WTC11 (cell line): ENCODE data around the gene PARVG. TPM values are rescaled to one million over a fixed set of nuclear protein-coding genes. Genes with fewer than 3 reads are reported as not detected.

Experiments
- ATAC-seq: fragments of 200-7000 bp; cut with Tn5 transposase; 2 replicates; pipeline ENCODE4 v1.10.0; 2021; ENCODE audit warnings: mild to moderate bottlenecking, moderate library complexity
- CTCF ChIA-PET: fragments of 300-600 bp; sonication (Branson Sonifier 250); formaldehyde crosslinking; loops from one replicate; lab custom pipeline; 2021; ENCODE audit warnings: antibody characterized with exemption; lab: Charles Lee
- POLR2A ChIA-PET: fragments of 350-600 bp; sonication (Branson Sonifier 250); formaldehyde crosslinking; loops from one replicate; lab custom pipeline; 2021; ENCODE audit warnings: antibody characterized with exemption; lab: Charles Lee
- DNase-seq: peaks from one replicate; pipeline ENCODE4 v3.0.0; 2021; ENCODE audit warnings: low spot score
- H3K27ac Mint-ChIP-seq: 2 replicates; pipeline ENCODE4 v1.8.0; 2021; ENCODE audit warnings: mixed read lengths
- H3K27me3 Mint-ChIP-seq: 2 replicates; pipeline ENCODE4 v1.8.0; 2021; ENCODE audit warnings: low read depth, mild to moderate bottlenecking, moderate library complexity, mixed read lengths
- H3K36me3 Mint-ChIP-seq: 2 replicates; pipeline ENCODE4 v1.8.0; 2021; ENCODE audit warnings: mixed read lengths
- H3K4me1 Mint-ChIP-seq: 2 replicates; pipeline ENCODE4 v1.8.0; 2022; ENCODE audit warnings: mixed read lengths
- H3K4me3 Mint-ChIP-seq: 2 replicates; pipeline ENCODE4 v1.8.0; 2021; ENCODE audit warnings: mild to moderate bottlenecking, moderate library complexity, mixed read lengths
- H3K9me3 Mint-ChIP-seq: 2 replicates; pipeline ENCODE4 v1.8.0; 2021; ENCODE audit warnings: mixed read lengths
- ARID4B ChIP-seq: sonication (generic); formaldehyde crosslinking; IDR thresholded peaks from 2 replicates; pipeline ENCODE4 v1.8.0; 2023; ENCODE audit warnings: missing genetic modification reagents, mild to moderate bottlenecking, borderline replicate concordance
- ATF1 ChIP-seq: sonication (generic); formaldehyde crosslinking; IDR thresholded peaks from 2 replicates; pipeline ENCODE4 v1.8.1; 2023; ENCODE audit warnings: mild to moderate bottlenecking, moderate library complexity, missing genetic modification reagents
- CDX4 ChIP-seq: fragments of 250-450 bp; sonication (Bioruptor Pico); IDR thresholded peaks from 2 replicates; pipeline ENCODE4 v1.9.0; 2021; ENCODE audit warnings: moderate library complexity, mild to moderate bottlenecking, inconsistent platforms, borderline replicate concordance
- CTCF ChIP-seq: fragments of 200-600 bp; IDR thresholded peaks from 2 replicates; pipeline ENCODE4 v1.8.0; 2022; ENCODE audit warnings: antibody characterized with exemption
- E2F4 ChIP-seq: sonication (generic); formaldehyde crosslinking; IDR thresholded peaks from 2 replicates; pipeline ENCODE4 v1.8.1; 2022; ENCODE audit warnings: low read depth, mild to moderate bottlenecking, moderate library complexity, missing genetic modification reagents, borderline replicate concordance
- ETV6 ChIP-seq: sonication (generic); formaldehyde crosslinking; IDR thresholded peaks from 2 replicates; pipeline ENCODE4 v1.8.1; 2022; ENCODE audit warnings: mild to moderate bottlenecking, missing genetic modification reagents
- FOXJ3 ChIP-seq: sonication (generic); formaldehyde crosslinking; IDR thresholded peaks from 2 replicates; pipeline ENCODE4 v1.9.0; 2021; ENCODE audit warnings: missing genetic modification reagents, mild to moderate bottlenecking, borderline replicate concordance
- GRHL2 ChIP-seq: fragments of 250-450 bp; sonication (Bioruptor Pico); IDR thresholded peaks from 2 replicates; pipeline ENCODE4 v1.8.0; 2022; ENCODE audit warnings: mild to moderate bottlenecking, moderate library complexity; ENCODE audit not compliant: insufficient replicate concordance, severe bottlenecking
- KAT7 ChIP-seq: sonication (generic); formaldehyde crosslinking; IDR thresholded peaks from 2 replicates; pipeline ENCODE4 v1.8.1; 2023; ENCODE audit warnings: missing genetic modification reagents, mild to moderate bottlenecking, borderline replicate concordance
- MAX ChIP-seq: sonication (generic); formaldehyde crosslinking; IDR thresholded peaks from 2 replicates; pipeline ENCODE4 v1.8.0; 2022; ENCODE audit warnings: mild to moderate bottlenecking, missing genetic modification reagents
- NFATC4 ChIP-seq: fragments of 250-450 bp; sonication (Bioruptor Pico); IDR thresholded peaks from 2 replicates; pipeline ENCODE4 v1.9.0; 2021; ENCODE audit warnings: mild to moderate bottlenecking
- NFE2L1 ChIP-seq: sonication (generic); formaldehyde crosslinking; IDR thresholded peaks from 2 replicates; pipeline ENCODE4 v1.8.1; 2023; ENCODE audit warnings: missing genetic modification reagents
- SP1 ChIP-seq: sonication (generic); formaldehyde crosslinking; conservative IDR thresholded peaks from 2 replicates; pipeline ENCODE4 v1.8.1; 2022; ENCODE audit warnings: missing genetic modification reagents
- TEAD1 ChIP-seq: sonication (generic); formaldehyde crosslinking; IDR thresholded peaks from 2 replicates; pipeline ENCODE4 v1.8.0; 2022; ENCODE audit warnings: mild to moderate bottlenecking, missing genetic modification reagents
- TP53 ChIP-seq: sonication (generic); formaldehyde crosslinking; IDR thresholded peaks from 2 replicates; pipeline ENCODE4 v1.8.1; 2023; ENCODE audit warnings: mild to moderate bottlenecking, missing genetic modification reagents
- ZBTB43 ChIP-seq: sonication (generic); formaldehyde crosslinking; IDR thresholded peaks from 2 replicates; pipeline ENCODE4 v1.8.1; 2023; ENCODE audit warnings: mild to moderate bottlenecking, missing genetic modification reagents
- ZNF121 ChIP-seq: sonication (generic); formaldehyde crosslinking; IDR thresholded peaks from 2 replicates; pipeline ENCODE4 v1.8.0; 2023; ENCODE audit warnings: missing genetic modification reagents
- ZNF396 ChIP-seq: fragments of 250-450 bp; sonication (Bioruptor Pico); IDR thresholded peaks from 2 replicates; pipeline ENCODE4 v1.8.0; 2021; ENCODE audit warnings: mild to moderate bottlenecking, moderate library complexity, borderline replicate concordance
- total RNA-seq: library from RNA; stranded (reverse); gene quantifications from 3 replicates; pipeline ENCODE4 v1.2.3, GENCODE V29; 2021

PARVG gene
- total RNA-seq, 1 experiment from 2014 or later = 0.94 TPM

GRCh38 chr22:44165286-44165874 is 15.3 kb upstream of the PARVG start (continued):
- TF ChIP-seq ZNF121 (CRISPR knock-in tag) (no peak), FOXJ3 (CRISPR knock-in tag) (no peak), GRHL2 (no peak), ZNF396 (no peak), NFATC4 (CRISPR knock-in tag) (no peak), TP53 (CRISPR knock-in tag) (no peak)

GRCh38 chr22:44166498-44167276 is 14.0 kb upstream of the PARVG start:
- no peak for DNase-seq
- CTCF ChIA-PET = interaction anchor here (1.4 kb wide), 1 partner anchor 81 kb away, joined by 5 read pairs; no protein-coding TSS in a partner anchor
- no peak for ATAC-seq
- POLR2A ChIA-PET = interaction anchor here (0.5 kb wide), 1 partner anchor 165 kb away, joined by 3 read pairs; no protein-coding TSS in a partner anchor
- H3K4me3 Mint-ChIP-seq = no peak overlapping the region
- TF ChIP-seq ETV6 (CRISPR knock-in tag) = no peak
- no peak for TF ChIP-seq MAX (CRISPR knock-in tag)
- TF ChIP-seq CDX4 (CRISPR knock-in tag) = no peak
- no peak for TF ChIP-seq ZBTB43 (CRISPR knock-in tag)
- no peak for TF ChIP-seq ARID4B (CRISPR knock-in tag)
- no peak for TF ChIP-seq KAT7 (CRISPR knock-in tag)
- TF ChIP-seq ATF1 (CRISPR knock-in tag) = no peak
- no peak for TF ChIP-seq ZNF121 (CRISPR knock-in tag)
- TF ChIP-seq TEAD1 (CRISPR knock-in tag) = no peak
- TF ChIP-seq NFE2L1 (CRISPR knock-in tag) = no peak
- TF ChIP-seq SP1 = no peak
- TF ChIP-seq E2F4 (CRISPR knock-in tag) = no peak
- no peak for TF ChIP-seq CTCF
- no peaks in the 10 kb centered on the region for H3K36me3 Mint-ChIP-seq
- no peaks in the 10 kb centered on the region for H3K27me3 Mint-ChIP-seq
- H3K9me3 Mint-ChIP-seq = no peaks in the 10 kb centered on the region
- peaks cover 18% of the 10 kb centered on the region for H3K4me1 Mint-ChIP-seq
- no peak overlapping the region for H3K27ac Mint-ChIP-seq
